Kidney (tissue), 22 donors: Measurements from ENCODE around the gene STRA6. TPM values are rescaled to one million over a fixed set of nuclear protein-coding genes. Genes with fewer than 3 reads are reported as not detected.

Experiments used
- DNase-seq, 5 donors: peaks; one replicate each; pipeline ENCODE4 v3.0.0-alpha.2; 2013 to 2020
- FAIRE-seq: peaks from 2 replicates; lab custom pipeline; 2012; peaks lifted over from hg19 to GRCh38; lab: Jason Lieb, UNC
- H3K27ac ChIP-seq, 2 donors: one replicate each; pipeline ENCODE4 v1.7.0; 2013; ENCODE audit warnings: low read depth in 2 of 2, low read length in 2 of 2, inconsistent platforms in 1 of 2
- H3K27me3 ChIP-seq: one replicate; pipeline ENCODE4 v1.7.1; 2013; ENCODE audit warnings: low read length, inconsistent platforms; ENCODE audit not compliant: control insufficient read depth, insufficient read depth
- H3K36me3 ChIP-seq, 3 donors: one replicate each; pipeline versions ENCODE4 v1.7.0 to v1.7.1; 2013; ENCODE audit warnings: low read length in 3 of 3, control low read depth in 1 of 3, inconsistent platforms in 1 of 3; ENCODE audit not compliant: insufficient read depth in 3 of 3, control insufficient read depth in 2 of 3
- H3K4me1 ChIP-seq, 3 donors: one replicate each; pipeline versions ENCODE4 v1.7.0 to v1.7.1; 2013; ENCODE audit warnings: low read length in 3 of 3, inconsistent platforms in 1 of 3, low read depth in 1 of 3; ENCODE audit not compliant: control insufficient read depth in 2 of 3, insufficient read depth in 2 of 3
- H3K4me3 ChIP-seq, 3 donors: one replicate each; pipeline versions ENCODE4 v1.7.0 to v1.8.1; 2013; ENCODE audit warnings: low read length in 3 of 3, control low read depth in 1 of 3, inconsistent platforms in 1 of 3
- H3K9ac ChIP-seq, 3 donors: one replicate each; pipeline versions ENCODE4 v1.7.0 to v1.7.1; 2013; ENCODE audit warnings: low read length in 3 of 3, control low read depth in 1 of 3, inconsistent platforms in 1 of 3
- H3K9me3 ChIP-seq, 3 donors: one replicate each; pipeline versions ENCODE4 v1.7.0 to v1.7.1; 2013; ENCODE audit warnings: low read length in 3 of 3, control low read depth in 1 of 3, inconsistent platforms in 1 of 3; ENCODE audit not compliant: control insufficient read depth in 2 of 3, insufficient read depth in 1 of 3
- CTCF ChIP-seq: IDR thresholded peaks from 3 replicates; pipeline ENCODE4 v1.5.1; 2012; ENCODE audit warnings: mild to moderate bottlenecking, moderate library complexity, borderline replicate concordance; ENCODE audit not compliant: insufficient read depth; ENCODE audit errors: extremely low read depth
- intact Hi-C: fragments of 100-400 bp; cut with DNase I; formaldehyde crosslinking; loops from one replicate; pipeline ENCODE4 v1.11.1; 2022
- long read RNA-seq, 10 donors: library from polyadenylated mRNA in 1 of 10; unstranded in 1 of 10; transcript quantifications; one replicate each; pipeline ENCODE4 v2.0.0 and lab custom pipeline, GENCODE V29; 2021 to 2026
- polyA plus RNA-seq: library from polyadenylated mRNA; stranded (reverse); fragments of 350-450 nt; fragmentation: Illumina TruSeq; extraction: RNeasy Lipid Tissue Mini Kit (QIAGEN cat#74804); gene quantifications from one replicate; pipeline ENCODE4 v1.2.3, GENCODE V29; 2014; ENCODE audit warnings: low read depth, low replicate concordance; ENCODE audit not compliant: insufficient read depth
- total RNA-seq: library from RNA; stranded (reverse); fragmentation: NEBNext Ultra II Directional; extraction: Animal tissue kit (Norgen Biotek cat#: 25700); gene quantifications from one replicate; pipeline ENCODE4 v1.2.1, GENCODE V29; 2021
- donor health status: control.
- donor health status: control.
- donor health status: control.
- donor health status: control.
- donor health status: control.
- donor health status: DM: yes; HTN: yes; CAD: no.
- donor health status: Normal renal cell carcinoma (clear cell type).

The STRA6 gene
- 2.0 TPM for total RNA-seq
- 31.9 TPM for polyA plus RNA-seq
- long read RNA-seq, donor 1, partial matches to known transcripts = 0 of 1 reads
- long read RNA-seq, donor 1, other reads (novel, unspliced or antisense) = 0 of 1 reads
- long read RNA-seq, donor 2, partial matches to known transcripts = 0 of 3 reads
- long read RNA-seq, donor 2, other reads (novel, unspliced or antisense) = 0 of 3 reads
- long read RNA-seq, donor 3, partial matches to known transcripts = 5 of 8 reads
- long read RNA-seq, donor 3, other reads (novel, unspliced or antisense) = 0 of 8 reads
- long read RNA-seq, donor 4, partial matches to known transcripts = 0 of 2 reads
- long read RNA-seq, donor 4, other reads (novel, unspliced or antisense) = 0 of 2 reads
- long read RNA-seq, donor 5 = 0 reads
- long read RNA-seq, donor 6, partial matches to known transcripts = 6 of 8 reads
- long read RNA-seq, donor 6, other reads (novel, unspliced or antisense) = 0 of 8 reads
- long read RNA-seq, donor 7, partial matches to known transcripts = 1 of 1 reads
- long read RNA-seq, donor 7, other reads (novel, unspliced or antisense) = 0 of 1 reads
- long read RNA-seq, donor 8, partial matches to known transcripts = 0 of 1 reads
- long read RNA-seq, donor 8, other reads (novel, unspliced or antisense) = 0 of 1 reads
- long read RNA-seq, donor 9 = 0 reads
- long read RNA-seq, donor 10, partial matches to known transcripts = 0 of 1 reads
- long read RNA-seq, donor 10, other reads (novel, unspliced or antisense) = 0 of 1 reads

GRCh38 chr15:74202452-74203401 lies at the start of gene STRA6:
Gene STRA6, minus strand, starts transcription at chr15:74202787. Its CDS starts 520 bp downstream, at chr15:74202267.
- peaks cover 11 to 21% (median 14%) of the 10 kb centered on the region in 3 donors for H3K4me1 ChIP-seq
- intact Hi-C loops = no loop called here
- no peak for FAIRE-seq

GRCh38 chr15:74252291-74252690 lies 49.7 kb upstream of the STRA6 start:
- no peak for FAIRE-seq

More at GRCh38 chr15:74202452-74203401, at the start of gene STRA6:
- no peak within 1 kb of the TSS for H3K9ac ChIP-seq
- H3K27ac ChIP-seq = no peak within 1 kb of the TSS
- peak in 4 of 5 donors; percentile 85 to 91 (median 88) for DNase-seq
- no peaks in the 10 kb centered on the region for H3K36me3 ChIP-seq
- no peaks in the 10 kb centered on the region for H3K9me3 ChIP-seq
- no peak for TF ChIP-seq CTCF
- H3K27me3 ChIP-seq = no peaks in the 10 kb centered on the region
- H3K4me3 ChIP-seq = peak within 1 kb of the TSS in 1 of 3 donors; percentile 16

More at GRCh38 chr15:74252291-74252690, 49.7 kb upstream of the STRA6 start:
- no peaks in the 10 kb centered on the region for H3K4me1 ChIP-seq
- H3K27me3 ChIP-seq = no peaks in the 10 kb centered on the region
- DNase-seq = peak in 1 of 5 donors; percentile 27
- no peak for TF ChIP-seq CTCF
- intact Hi-C loops = no loop called here
- no peak overlapping the region for H3K9ac ChIP-seq
- H3K27ac ChIP-seq = no peak overlapping the region
- H3K36me3 ChIP-seq = no peaks in the 10 kb centered on the region
- no peak overlapping the region for H3K4me3 ChIP-seq
- no peaks in the 10 kb centered on the region for H3K9me3 ChIP-seq
